ENCODE results near the gene MZT2B.

- no peak for TF ChIP-seq CTCF (IDR thresholded peaks at IDR 0.05)
- no peak for TF ChIP-seq POLR2A (IDR thresholded peaks at IDR 0.05)
- no peak for TF ChIP-seq POLR2AphosphoS5 (IDR thresholded peaks at IDR 0.05)
Observed at GRCh38 chr2:130185896-130186295, 3.8 kb downstream of the MZT2B start.
